ENCODE measurements around the gene DSCAML1. TPM values are rescaled to one million over a fixed set of nuclear protein-coding genes. Genes with fewer than 3 reads are reported as not detected.

Gene DSCAML1
- total RNA-seq, 2 experiments from 2014 or later: not detected

DNA sequence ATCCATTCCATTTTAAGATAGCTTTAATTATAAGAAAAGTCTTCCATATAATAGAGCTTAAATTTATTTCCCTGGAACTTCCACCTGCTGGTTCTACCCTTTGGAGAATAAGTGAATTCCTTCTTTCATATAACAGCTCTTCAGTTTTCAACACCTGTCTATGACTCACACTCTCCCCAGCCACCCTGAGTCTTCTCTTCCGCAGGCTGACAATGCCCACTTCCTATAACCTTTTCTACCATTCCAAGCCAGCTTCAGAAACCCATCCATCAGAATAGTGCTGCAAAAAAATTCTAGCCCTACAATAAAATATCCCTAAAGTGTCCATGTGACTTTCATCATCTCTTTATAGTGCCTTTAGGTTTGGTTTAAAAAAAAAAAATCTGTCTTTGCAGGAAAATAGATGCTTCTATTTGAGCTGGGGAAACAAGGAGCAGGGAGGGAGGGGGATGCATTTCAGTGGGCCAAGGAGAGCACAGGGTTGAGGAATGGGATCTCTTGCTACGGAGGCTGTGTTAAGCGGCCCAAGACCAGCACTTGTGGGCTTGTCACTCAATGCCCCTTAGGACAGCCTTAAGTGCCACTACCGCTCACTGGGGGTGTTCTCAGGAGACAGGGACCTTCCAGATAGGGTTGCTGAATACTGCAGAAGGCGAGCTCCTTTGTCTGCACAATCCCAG lies 178.6 kb downstream of the DSCAML1 start:
- H3K4me3 ChIP-seq (ENCODE audit: low read depth, low read length, poor library complexity, severe bottlenecking): no peak overlapping the region
- no peaks in the 10 kb centered on the region for H3K79me2 ChIP-seq (ENCODE audit: insufficient read depth, low read depth, low read length)
- no TSS peak for BruUV-seq (replicated peaks)
- H3K36me3 ChIP-seq (ENCODE audit: insufficient read depth, low read length): no peaks in the 10 kb centered on the region
- no peak for DNase-seq (ENCODE audit: low spot score)
- POLR2A ChIA-PET: no interaction called here
- CTCF ChIA-PET (ENCODE audit: unreplicated experiment): interaction anchor here (0.6 kb wide), 1 partner anchor 192 kb away, joined by 3 read pairs; no protein-coding TSS in a partner anchor
- H2AFZ ChIP-seq (ENCODE audit: low read length): no peak overlapping the region
- H4K20me1 ChIP-seq (ENCODE audit: insufficient read depth, low read length): no peaks in the 10 kb centered on the region
- no peak overlapping the region for H3K4me2 ChIP-seq (ENCODE audit: low read length)
- intact Hi-C loops (cut with micrococcal nuclease; ENCODE audit: unreplicated experiment): no loop called here
- no peak overlapping the region for H3K27ac ChIP-seq (ENCODE audit: low read depth, low read length, poor library complexity, severe bottlenecking)
- no peaks in the 10 kb centered on the region for H3K9me2 ChIP-seq (ENCODE audit: insufficient read depth, low read length)
- no peaks in the 10 kb centered on the region for H3K4me1 ChIP-seq (ENCODE audit: insufficient read depth, low read length, poor library complexity, severe bottlenecking)
- TF ChIP-seq CTCF (conservative IDR thresholded peaks at IDR 0.05; ENCODE audit: low read length) (no peak), EZH2phosphoT487 (IDR thresholded peaks at IDR 0.05; ENCODE audit: borderline replicate concordance, low read depth, low read length) (no peak)
- H3K9me3 ChIP-seq (ENCODE audit: low read length): peaks cover 3% of the 10 kb centered on the region; the same call in 1 of the 2 replicates

- no peaks in the 10 kb centered on the region for H3K4me1 ChIP-seq (ENCODE audit: insufficient read depth, low read length, poor library complexity, severe bottlenecking)
- no TSS peak for BruUV-seq (replicated peaks)
- H3K79me2 ChIP-seq (ENCODE audit: insufficient read depth, low read depth, low read length): no peaks in the 10 kb centered on the region
- CTCF ChIA-PET (ENCODE audit: unreplicated experiment): no interaction called here
- no peaks in the 10 kb centered on the region for H3K36me3 ChIP-seq (ENCODE audit: insufficient read depth, low read length)
- no peaks in the 10 kb centered on the region for H3K9me2 ChIP-seq (ENCODE audit: insufficient read depth, low read length)
- peaks cover 3% of the 10 kb centered on the region; the same call in 1 of the 2 replicates for H3K9me3 ChIP-seq (ENCODE audit: low read length)
- H2AFZ ChIP-seq (ENCODE audit: low read length): no peak overlapping the region
- intact Hi-C loops (cut with micrococcal nuclease; ENCODE audit: unreplicated experiment): no loop called here
- no peak for DNase-seq (ENCODE audit: low spot score)
- POLR2A ChIA-PET: interaction anchor here (1.0 kb wide), 1 partner anchor 143 kb away, joined by 3 read pairs; no protein-coding TSS in a partner anchor
- no peaks in the 10 kb centered on the region for H4K20me1 ChIP-seq (ENCODE audit: insufficient read depth, low read length)
- no peak overlapping the region for H3K4me2 ChIP-seq (ENCODE audit: low read length)
- TF ChIP-seq EZH2phosphoT487 (IDR thresholded peaks at IDR 0.05; ENCODE audit: borderline replicate concordance, low read depth, low read length): no peak
- TF ChIP-seq CTCF (conservative IDR thresholded peaks at IDR 0.05; ENCODE audit: low read length): no peak
- H3K4me3 ChIP-seq (ENCODE audit: low read depth, low read length, poor library complexity, severe bottlenecking): no peak overlapping the region
- no peak overlapping the region for H3K27ac ChIP-seq (ENCODE audit: low read depth, low read length, poor library complexity, severe bottlenecking)
Observed at GRCh38 chr11:117616979-117617378, 180.0 kb downstream of the DSCAML1 start.

DNA sequence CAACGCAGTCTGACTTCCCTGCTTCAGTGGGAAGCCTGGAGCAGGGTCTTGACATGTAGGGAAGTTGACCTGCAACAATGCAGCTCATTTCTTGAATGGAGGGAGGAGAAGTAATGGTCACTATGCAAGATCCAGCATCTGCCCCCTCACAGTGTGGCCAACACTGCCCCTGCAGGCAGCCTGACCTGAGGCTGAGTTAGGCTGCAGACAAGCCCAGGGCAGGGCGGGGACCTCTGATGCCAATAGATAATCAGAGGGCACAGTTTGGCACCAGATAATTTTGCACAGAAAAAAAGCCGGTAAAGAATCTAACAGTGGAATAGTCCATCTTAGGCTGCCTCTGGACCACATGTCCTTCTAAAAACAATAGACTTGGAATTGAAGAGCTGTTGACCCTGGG lies 182.3 kb downstream of the DSCAML1 start:
- intact Hi-C loops (cut with micrococcal nuclease; ENCODE audit: unreplicated experiment): no loop called here
- H2AFZ ChIP-seq (ENCODE audit: low read length): no peak overlapping the region

More for the DNA sequence above, 182.3 kb downstream of the DSCAML1 start:
- H3K9me3 ChIP-seq (ENCODE audit: low read length): no peaks in the 10 kb centered on the region
- no peak overlapping the region for H3K4me2 ChIP-seq (ENCODE audit: low read length)
- no peak for DNase-seq (ENCODE audit: low spot score)
- H3K4me1 ChIP-seq (ENCODE audit: insufficient read depth, low read length, poor library complexity, severe bottlenecking): no peaks in the 10 kb centered on the region
- BruUV-seq (replicated peaks): no TSS peak
- no peak overlapping the region for H3K4me3 ChIP-seq (ENCODE audit: low read depth, low read length, poor library complexity, severe bottlenecking)
- CTCF ChIA-PET (ENCODE audit: unreplicated experiment): no interaction called here
- TF ChIP-seq CTCF (conservative IDR thresholded peaks at IDR 0.05; ENCODE audit: low read length): no peak
- no peak for TF ChIP-seq EZH2phosphoT487 (IDR thresholded peaks at IDR 0.05; ENCODE audit: borderline replicate concordance, low read depth, low read length)
- H3K79me2 ChIP-seq (ENCODE audit: insufficient read depth, low read depth, low read length): no peaks in the 10 kb centered on the region
- POLR2A ChIA-PET: interaction anchor here (0.6 to 1.1 kb wide), 2 partner anchors 9 to 76 kb away, joined by 3 to 4 read pairs; no protein-coding TSS in a partner anchor
- H3K27ac ChIP-seq (ENCODE audit: low read depth, low read length, poor library complexity, severe bottlenecking): no peak overlapping the region
- no peaks in the 10 kb centered on the region for H3K9me2 ChIP-seq (ENCODE audit: insufficient read depth, low read length)
- no peaks in the 10 kb centered on the region for H4K20me1 ChIP-seq (ENCODE audit: insufficient read depth, low read length)
- no peaks in the 10 kb centered on the region for H3K36me3 ChIP-seq (ENCODE audit: insufficient read depth, low read length)

Measured in OCI-LY7 (cell line).